ENCODE measurements around the gene CD52. TPM values are rescaled to one million over a fixed set of nuclear protein-coding genes. Genes with fewer than 3 reads are reported as not detected.

CD52 gene
- total and polyA plus RNA-seq, 2 experiments from 2014 or later: 7.3 TPM; not detected in 1

DNA sequence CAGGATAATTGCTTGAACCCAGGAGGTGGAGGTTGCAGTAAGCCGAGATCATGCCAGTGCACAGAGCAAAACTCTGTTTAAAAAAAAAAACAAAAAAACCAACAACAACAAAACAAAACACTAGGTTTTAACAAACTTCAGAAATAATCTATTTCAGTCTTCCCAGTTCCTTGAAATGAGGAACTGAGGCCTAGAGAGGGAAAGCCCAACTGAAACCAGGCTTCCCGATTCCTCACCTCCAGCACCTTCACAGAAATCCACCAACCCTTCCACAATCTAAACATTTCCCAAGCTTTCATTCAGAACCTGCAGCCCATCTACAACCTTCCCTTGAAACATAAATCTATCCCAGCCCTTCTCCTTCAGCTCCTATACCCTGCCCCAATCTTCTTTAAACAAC, 612 bp upstream of the CD52 start:
- peaks cover 29% of the 10 kb centered on the region for H3K4me1 ChIP-seq (ENCODE audit: insufficient read depth)
- Mint-ChIP-seq H3K36me3 (ENCODE audit: low read depth) (peaks cover 6% of the 10 kb centered on the region; the same call in 2 of the 3 replicates), H3K4me3 (no peak overlapping the region; the same call in 2 of the 3 replicates), H3K27ac (peak overlapping the region; percentile 24; the same call in 1 of the 2 replicates), H3K4me1 (peaks cover 32% of the 10 kb centered on the region), H3K9me3 (no peaks in the 10 kb centered on the region; the same call in 2 of the 3 replicates), H3K27me3 (ENCODE audit: insufficient read depth, low read depth, poor library complexity) (peaks cover 11% of the 10 kb centered on the region)
- TF ChIP-seq NANOG (IDR thresholded peaks at IDR 0.05; ENCODE audit: borderline replicate concordance) (no peak), REST (IDR thresholded peaks at IDR 0.05; ENCODE audit: unreplicated experiment) (no peak), ZNF114 (CRISPR knock-in tag; IDR thresholded peaks at IDR 0.05) (no peak), ZNF462 (CRISPR knock-in tag; IDR thresholded peaks at IDR 0.05) (no peak), STAT1 (IDR thresholded peaks at IDR 0.05; ENCODE audit: unreplicated experiment) (no peak), JUNB (IDR thresholded peaks at IDR 0.05; ENCODE audit: unreplicated experiment) (no peak)
- H3K27me3 ChIP-seq (ENCODE audit: insufficient read depth): no peaks in the 10 kb centered on the region
- H3K9me2 ChIP-seq (ENCODE audit: insufficient read depth): no peaks in the 10 kb centered on the region
- peak overlapping the region; percentile 68; the same call in 1 of the 2 replicates for H3K4me2 ChIP-seq
- H3K4me3 ChIP-seq: no peak overlapping the region
- ATAC-seq: no peak
- H3F3A ChIP-seq (replicated peaks; ENCODE audit: low read depth): peaks cover 9% of the 10 kb centered on the region; the same call in 1 of the 2 replicates
- no peaks in the 10 kb centered on the region for H3K36me3 ChIP-seq (ENCODE audit: insufficient read depth)
- no peak for DNase-seq (ENCODE audit: low spot score)
- H4K20me1 ChIP-seq (replicated peaks; ENCODE audit: insufficient read depth): no peaks in the 10 kb centered on the region
- no peak overlapping the region for H3K27ac ChIP-seq (ENCODE audit: low read depth)
- no peak overlapping the region for H2AFZ ChIP-seq
- H3K79me2 ChIP-seq (replicated peaks; ENCODE audit: insufficient read depth): no peaks in the 10 kb centered on the region
